ENCODE data around the gene EBPL.

The EBPL gene

GRCh38 chr13:49690995-49691784 lies at the start of gene EBPL:
Gene EBPL, minus strand, starts transcription at chr13:49691486. Its CDS starts 62 bp downstream, at chr13:49691424.
- FAIRE-seq = no peak
- peak; percentile 88 for DNase-seq (ENCODE audit: insufficient read length, low spot score)
- no peak for TF ChIP-seq CTCF (IDR thresholded peaks at IDR 0.05; ENCODE audit: insufficient read depth, missing control alignments)

- FAIRE-seq (no peak), DNase-seq (ENCODE audit: insufficient read length, low spot score) (no peak)
- no peak for TF ChIP-seq CTCF (IDR thresholded peaks at IDR 0.05; ENCODE audit: insufficient read depth, missing control alignments)
These were observed 49.6 kb upstream of the EBPL start for GRCh38 chr13:49740870-49741269.

GRCh38 chr13:49739498-49740187 lies 48.4 kb upstream of the EBPL start:
- TF ChIP-seq CTCF (IDR thresholded peaks at IDR 0.05; ENCODE audit: insufficient read depth, missing control alignments) = no peak
- FAIRE-seq = peak; percentile 70
- DNase-seq (ENCODE audit: insufficient read length, low spot score) = no peak

GRCh38 chr13:49733181-49733951 lies 42.1 kb upstream of the EBPL start:
- FAIRE-seq = no peak
- no peak for TF ChIP-seq CTCF (IDR thresholded peaks at IDR 0.05; ENCODE audit: insufficient read depth, missing control alignments)
- no peak for DNase-seq (ENCODE audit: insufficient read length, low spot score)

- no peak for TF ChIP-seq CTCF (IDR thresholded peaks at IDR 0.05; ENCODE audit: insufficient read depth, missing control alignments)
- DNase-seq (ENCODE audit: insufficient read length, low spot score) (no peak), FAIRE-seq (no peak)
These were observed 40.5 kb upstream of the EBPL start for GRCh38 chr13:49731766-49732165.

- DNase-seq (ENCODE audit: insufficient read length, low spot score) (no peak), FAIRE-seq (no peak)
- no peak for TF ChIP-seq CTCF (IDR thresholded peaks at IDR 0.05; ENCODE audit: insufficient read depth, missing control alignments)
These were observed 25.3 kb upstream of the EBPL start for GRCh38 chr13:49716615-49717014.

Data from D721Med (cell line).